IPS-NIHi7 (cell line): ENCODE results near the gene TIMP2.

Experiments used
- DNase-seq: peaks from one replicate; pipeline ENCODE4 v3.0.0; 2012; ENCODE audit warnings: mixed read lengths; ENCODE audit errors: extremely low spot score

The TIMP2 gene

GRCh38 chr17:78839235-78839761 is 85.9 kb downstream of the TIMP2 start:
- no peak for DNase-seq

- no peak for DNase-seq
These were observed 86.6 kb downstream of the TIMP2 start for GRCh38 chr17:78838574-78839005.

DNA sequence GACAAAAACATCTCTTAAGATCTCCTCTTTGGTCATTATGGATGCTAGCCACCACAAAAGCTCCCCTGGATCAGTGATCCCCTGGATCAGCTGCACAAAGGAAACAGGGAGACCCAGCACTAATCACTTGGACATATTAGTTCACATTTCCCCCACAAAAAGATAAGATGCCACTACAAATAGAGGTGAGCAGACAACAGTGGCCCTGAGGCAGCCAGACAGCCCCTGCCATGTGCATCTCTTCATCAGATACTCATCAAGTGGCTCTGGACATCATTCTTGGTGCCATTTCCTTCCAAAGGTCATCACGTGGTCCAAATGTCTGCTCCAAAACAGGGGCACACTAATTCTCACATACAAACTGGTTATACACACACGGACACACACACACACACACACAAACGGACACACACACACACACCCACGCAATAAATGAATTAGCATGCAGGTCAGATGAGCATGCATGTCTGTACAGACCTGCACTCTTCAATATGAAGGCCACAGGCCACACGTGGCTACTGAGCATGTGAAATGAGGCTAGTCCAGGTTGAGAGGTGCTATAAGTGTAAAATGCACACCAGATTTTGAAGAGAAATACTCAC is 88.7 kb downstream of the TIMP2 start:
- DNase-seq, result no peak

GRCh38 chr17:78834571-78834970 is 90.6 kb downstream of the TIMP2 start:
- no peak for DNase-seq

DNA sequence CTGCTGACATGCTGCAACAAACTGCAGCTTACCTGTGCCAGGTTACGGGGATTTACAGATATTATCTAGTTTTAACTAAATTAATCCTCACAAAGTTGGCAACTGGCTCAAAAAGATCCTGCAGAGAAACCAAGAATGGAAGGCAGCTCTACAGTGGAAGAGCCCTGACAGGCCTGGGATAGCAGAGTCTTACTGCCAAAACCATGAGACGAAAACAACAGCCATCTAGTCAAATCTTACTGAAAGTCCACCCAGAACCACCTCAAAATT is 92.7 kb downstream of the TIMP2 start:
- DNase-seq, result no peak

DNA sequence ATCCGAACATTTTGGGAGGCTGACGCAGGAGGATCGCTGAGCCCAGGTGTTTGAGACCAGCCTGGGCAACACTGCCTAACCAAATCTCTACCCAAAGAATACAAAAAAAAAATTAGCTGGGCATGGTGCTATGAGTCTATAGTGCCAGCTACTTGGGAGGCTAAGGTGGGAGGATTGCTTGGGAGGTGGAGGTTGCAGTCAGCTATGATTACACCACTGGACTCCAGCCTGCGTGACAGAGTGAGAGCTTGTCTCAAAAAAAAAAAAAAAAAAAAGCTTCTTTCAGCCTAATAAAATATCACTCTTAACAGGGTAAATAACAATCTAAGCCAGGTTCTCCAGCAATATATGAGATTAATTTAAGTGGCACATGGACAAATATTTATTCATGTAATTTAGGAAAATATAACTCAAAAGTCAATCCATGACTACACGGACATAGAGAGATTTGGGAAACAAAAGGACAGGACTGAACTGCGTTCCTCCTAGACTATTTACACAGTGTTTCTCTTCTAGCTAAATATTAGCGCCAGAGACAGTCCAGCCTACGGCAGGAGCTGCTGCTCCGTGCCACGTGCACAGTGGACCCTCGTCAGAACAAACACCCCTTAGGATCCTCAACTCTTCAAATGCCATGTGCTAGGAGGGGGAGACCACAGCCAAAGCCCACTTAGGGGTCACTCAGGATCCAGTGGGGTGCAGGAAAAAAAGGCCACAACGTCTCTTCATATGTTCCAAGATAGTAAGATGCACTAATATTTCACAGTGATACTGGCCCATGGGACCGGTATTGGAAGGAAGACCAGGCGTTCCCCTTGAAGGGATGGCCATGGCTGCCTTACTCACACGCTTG is 93.3 kb downstream of the TIMP2 start:
- DNase-seq, result no peak

DNA sequence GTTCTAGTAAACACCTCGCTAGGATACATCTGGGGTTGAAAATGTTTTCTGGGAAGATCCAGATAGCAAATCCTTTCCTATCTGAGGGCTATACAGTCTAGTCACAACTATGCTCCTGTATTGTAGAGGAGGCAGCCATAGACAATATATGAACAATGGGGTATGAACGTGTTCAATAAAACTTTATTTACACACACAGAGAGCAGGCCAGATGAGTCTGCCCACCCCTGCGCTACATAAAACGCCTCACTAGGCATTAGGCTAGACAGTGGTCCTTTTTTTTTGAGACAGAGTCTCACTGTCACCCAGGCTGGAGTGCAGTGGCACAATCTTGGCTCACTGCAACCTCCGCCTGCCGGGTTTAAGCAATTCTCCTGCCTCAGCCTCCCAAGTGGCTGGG is 95.7 kb downstream of the TIMP2 start:
- DNase-seq, result no peak

GRCh38 chr17:78828470-78829185 is 96.6 kb downstream of the TIMP2 start:
- peak; percentile 66 for DNase-seq

- no peak for DNase-seq
These were observed 98.2 kb downstream of the TIMP2 start for GRCh38 chr17:78826836-78827509.

DNA sequence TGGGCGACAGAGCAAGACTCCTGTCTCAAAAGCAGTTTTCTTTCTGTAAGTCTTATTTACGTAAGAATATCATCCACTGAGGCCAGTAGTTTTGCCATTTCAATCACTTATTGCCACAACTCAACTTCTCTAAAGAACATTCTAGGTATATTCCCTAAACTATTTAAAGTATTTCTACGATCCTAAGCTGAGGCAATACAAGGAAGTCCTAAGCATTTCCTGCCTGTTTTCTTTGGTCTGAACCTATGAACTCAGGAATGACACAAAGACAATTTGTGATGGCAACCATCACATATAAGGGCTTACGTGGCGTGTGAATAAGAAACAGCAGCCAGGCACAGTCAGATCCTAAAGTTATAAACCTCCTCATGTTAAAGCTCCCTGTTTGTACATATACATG is 98.8 kb downstream of the TIMP2 start:
- no peak for DNase-seq

DNA sequence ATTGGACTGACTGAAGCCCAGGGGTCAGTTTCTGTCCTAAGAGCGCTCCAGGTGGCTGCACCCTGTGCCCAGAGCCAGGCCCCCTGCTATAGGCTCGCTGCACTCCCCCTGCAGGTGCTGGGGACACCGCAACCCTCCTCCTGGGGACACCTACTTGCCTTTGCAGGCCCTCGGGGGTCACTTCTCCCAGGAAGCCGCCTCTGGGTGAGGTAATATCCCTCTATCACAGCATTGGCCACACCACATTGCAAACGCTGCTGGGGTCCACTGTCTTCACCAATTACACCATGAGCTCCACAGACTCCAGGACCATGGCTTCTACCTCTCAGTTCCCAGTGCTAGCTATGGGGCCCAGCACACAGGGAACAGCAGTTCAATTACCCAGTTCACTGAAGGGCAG is 99.5 kb downstream of the TIMP2 start:
- no peak for DNase-seq

DNA sequence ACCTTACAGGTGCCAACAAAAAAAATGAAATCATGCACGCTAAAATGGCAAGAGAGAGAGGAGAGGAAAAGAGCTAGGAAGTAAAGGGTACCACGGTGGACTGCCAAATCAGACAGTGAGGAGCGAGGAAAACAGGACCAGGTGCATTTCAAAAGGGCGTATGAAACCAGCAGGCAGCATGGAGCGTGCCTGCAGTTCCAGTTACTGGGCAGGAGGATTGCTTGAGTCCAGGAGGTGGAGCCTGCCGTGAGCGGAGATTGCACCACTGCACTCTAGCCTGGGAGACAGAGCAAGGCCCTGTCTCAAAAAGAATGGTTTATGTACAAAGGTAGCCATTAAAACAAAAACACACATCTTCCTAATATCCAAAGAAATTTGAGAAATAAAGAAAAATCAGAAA is 100.9 kb downstream of the TIMP2 start:
- no peak for DNase-seq

GRCh38 chr17:78823282-78824046 is 101.7 kb downstream of the TIMP2 start:
- no peak for DNase-seq

DNA sequence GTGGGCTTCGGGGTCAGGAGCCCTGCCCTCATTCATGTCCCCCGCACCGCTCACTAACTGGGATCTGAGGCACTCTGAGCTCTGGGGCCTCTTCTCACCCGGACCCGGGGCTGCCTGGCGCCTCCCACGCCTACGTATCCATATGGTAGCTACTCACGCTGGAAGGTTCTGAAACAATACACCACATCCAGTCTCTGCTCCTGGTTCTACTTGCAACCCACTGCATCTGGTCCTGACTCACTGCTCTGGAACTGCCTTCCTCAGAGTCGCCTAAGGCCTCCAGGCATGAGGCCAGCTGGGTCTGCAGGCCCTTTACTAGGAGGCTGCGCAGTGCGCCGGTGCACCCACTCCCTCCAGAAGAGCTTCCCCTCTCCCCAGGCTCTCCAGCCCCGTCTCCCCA is 102.6 kb downstream of the TIMP2 start:
- no peak for DNase-seq

GRCh38 chr17:78821961-78822360 is 103.2 kb downstream of the TIMP2 start:
- no peak for DNase-seq

DNA sequence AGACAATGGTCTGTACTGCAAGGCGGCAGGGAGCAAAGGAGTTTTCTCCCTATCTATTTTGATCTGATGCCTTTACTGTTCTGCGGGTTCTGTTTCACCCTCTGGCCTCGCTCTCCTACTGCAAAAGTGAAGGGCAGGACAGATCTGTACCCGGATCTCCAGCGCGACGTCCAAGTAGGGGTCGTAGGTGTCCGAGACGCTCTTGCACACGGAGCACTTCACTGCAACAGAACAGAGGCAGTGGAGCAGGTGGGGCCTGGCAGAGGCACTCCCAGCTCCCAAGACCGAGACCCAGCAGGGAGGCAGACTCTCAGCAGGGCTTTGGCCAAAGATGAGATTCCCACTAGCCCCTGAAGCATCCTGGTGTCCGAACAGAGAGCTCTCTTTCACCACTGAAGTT is 104.3 kb downstream of the TIMP2 start:
- DNase-seq, result no peak

DNA sequence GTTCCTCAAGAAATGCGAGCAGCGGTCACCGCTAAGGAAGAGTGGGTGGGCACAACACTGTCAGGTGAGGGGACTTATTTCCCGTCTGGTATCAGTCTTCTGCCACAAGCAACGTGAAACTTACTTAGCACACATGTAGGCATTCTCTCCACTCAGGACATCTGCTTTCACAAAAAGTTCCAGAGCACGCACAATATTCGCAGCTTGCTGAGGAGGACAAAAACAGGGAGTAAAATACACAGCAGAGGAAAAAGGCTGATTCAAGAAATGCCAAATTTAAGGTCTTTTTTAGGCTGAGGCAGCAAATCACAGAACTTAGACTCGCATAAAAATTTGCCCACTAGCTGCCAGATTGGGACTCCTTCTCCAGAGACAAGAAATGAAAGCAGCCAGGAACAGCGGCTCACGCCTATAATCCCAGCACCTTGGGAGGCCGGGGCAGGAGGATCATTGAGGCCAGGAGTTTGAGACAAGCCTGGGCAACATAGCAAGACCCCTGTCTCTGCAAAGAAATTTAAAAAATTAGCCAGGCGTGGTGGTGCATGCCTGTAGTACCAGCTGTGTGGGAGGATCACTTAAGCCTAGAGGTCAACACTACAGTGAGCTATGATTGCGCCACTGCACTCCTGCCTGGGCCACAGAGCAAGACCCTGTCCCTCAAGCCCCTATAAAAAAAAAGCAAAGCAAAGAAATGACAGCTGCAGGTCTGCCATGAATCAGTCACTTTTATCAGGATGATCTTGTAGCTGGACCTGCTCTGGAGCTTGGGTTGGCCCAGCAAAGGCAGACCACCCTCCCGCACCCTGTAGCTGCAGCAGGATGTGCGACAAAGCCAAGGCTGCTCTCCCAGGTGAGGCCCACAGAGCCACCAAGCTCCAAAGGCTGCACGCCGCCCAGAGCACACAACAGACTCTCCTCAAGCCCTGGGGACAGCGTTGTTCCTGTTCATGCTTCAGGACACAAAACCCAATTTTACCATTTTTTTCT is 105.1 kb downstream of the TIMP2 start:
- no peak for DNase-seq

DNA sequence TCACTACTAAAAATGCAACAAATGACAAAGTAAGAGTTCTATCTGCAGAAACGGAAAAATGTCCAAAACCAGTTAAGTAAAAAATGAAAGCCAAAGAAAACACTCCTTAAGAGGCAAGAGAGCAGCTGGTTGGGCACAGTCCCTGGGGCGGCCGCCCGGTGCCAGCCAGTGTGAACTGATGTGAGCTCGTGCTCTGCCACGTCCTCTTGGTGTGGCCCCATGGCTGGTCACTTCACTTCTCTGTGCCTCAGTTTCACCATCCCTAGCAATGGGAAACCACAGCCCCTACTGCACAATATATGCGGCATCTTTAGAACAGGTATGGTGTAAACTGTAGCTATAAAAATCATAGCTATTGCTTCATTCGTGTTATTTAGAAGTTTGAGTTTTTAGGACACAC is 105.8 kb downstream of the TIMP2 start:
- DNase-seq, result no peak

DNA sequence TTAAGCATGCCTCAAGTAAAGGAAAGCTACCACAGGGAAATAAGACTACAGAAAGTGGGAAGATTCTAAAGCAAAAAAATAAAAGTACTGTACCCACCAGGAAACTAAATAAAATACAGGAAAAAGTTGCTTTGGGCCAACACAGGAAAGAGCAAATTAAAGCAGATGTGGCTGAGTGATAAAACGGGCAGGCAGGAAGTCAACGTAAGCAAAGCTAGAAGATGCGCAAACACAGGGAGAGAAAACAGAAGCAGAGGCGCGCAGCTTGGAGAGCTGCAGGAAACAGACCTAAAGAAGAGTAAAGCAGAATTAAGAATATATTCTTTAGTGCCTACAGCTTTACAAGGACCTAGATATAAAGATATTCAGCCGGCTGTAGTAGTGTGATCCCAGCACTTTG is 106.3 kb downstream of the TIMP2 start:
- no peak for DNase-seq

DNA sequence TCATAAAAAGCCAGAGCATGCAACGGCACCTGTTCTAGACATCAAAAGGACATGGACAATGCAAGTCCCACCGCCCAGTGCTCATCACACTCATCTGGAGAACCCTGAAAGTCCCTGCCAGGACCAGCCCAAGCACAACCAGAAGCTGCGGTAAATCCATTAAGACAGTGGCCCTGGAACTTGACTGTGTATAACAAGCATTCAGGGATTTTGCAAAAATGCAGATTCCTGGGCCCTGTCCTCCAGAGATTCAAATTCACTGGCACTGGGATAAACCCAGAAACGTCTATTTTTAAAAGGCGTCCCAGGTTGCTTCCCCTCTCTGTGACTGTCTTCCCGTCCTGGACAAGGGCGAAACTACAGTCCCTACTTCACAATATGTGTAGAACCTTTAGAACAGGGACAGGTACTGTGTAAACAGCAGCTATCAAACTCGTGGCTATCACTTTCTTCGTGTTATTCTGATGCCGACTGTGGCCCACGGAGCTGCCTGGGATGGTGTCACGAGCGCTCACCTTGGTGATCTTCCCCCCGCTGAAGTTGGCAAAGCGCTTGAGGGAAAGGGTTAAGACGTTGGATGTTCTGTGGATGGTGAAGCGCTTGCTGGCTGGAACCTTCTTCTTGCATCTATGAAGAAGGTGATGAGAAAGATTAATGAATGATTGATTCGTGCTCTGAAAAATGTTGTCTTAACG is 106.9 kb downstream of the TIMP2 start:
- no peak for DNase-seq
